Measurements from ENCODE around the gene KRTAP4-6.
"Not testable (repeated sequence)": the region's sequence is repeated elsewhere in the genome, so short reads cannot be mapped to it uniquely, and the experiment has no call there.

GRCh38 chr17:41123991-41124371 lies 16.4 kb downstream of the KRTAP4-6 start, which contains the start of gene KRTAP4-12:
- TF ChIP-seq CTCF, POLR2A (IDR thresholded peaks at IDR 0.05): not testable (repeated sequence)

Measured in esophagus squamous epithelium (tissue), 4 donors.